ENCODE data around the gene EVA1A. TPM values are rescaled to one million over a fixed set of nuclear protein-coding genes. Genes with fewer than 3 reads are reported as not detected.
"Not testable (repeated sequence)": the region's sequence is repeated elsewhere in the genome, so short reads cannot be mapped to it uniquely, and the experiment has no call there.

EVA1A gene
- total and polyA plus RNA-seq, 2 experiments from 2014 or later: 126 to 145 TPM

DNA sequence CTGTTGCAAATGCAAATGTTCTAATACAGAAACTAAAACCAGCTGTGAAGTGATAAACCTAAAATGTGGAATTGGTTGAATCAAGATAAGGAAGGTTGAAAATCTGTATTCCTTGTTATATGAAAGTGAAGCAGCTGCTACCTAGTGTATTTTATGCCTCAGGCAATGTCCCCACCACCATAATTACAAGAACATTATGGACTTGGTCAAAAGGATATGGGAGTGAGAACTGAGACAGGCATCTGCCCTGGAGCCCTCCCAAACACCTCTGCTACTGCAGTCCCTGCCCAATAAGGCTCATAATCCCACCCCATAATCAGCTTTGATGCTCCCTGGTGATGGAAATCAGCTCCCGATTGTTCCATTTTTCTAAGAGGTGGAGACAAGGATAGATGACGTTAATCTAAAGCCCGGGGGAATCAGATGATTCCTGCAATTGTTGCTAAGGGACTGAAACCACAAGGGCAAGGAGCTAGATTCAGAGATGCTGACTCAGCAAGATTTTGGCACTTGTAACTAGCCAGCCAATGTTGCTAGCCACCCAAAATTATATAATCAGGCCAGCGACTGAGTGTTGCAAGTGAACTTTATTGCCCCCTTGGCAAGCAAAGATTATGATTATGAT, 69.5 kb downstream of the EVA1A start:
- TF ChIP-seq EZH2 (IDR thresholded peaks at IDR 0.05; ENCODE audit: insufficient read depth, poor library complexity, severe bottlenecking) (no peak), EZH2phosphoT487 (IDR thresholded peaks at IDR 0.05; ENCODE audit: insufficient read depth, low read depth) (no peak)
- WGBS, 2 experiments (ENCODE audit: low coverage in 1 of 2, low lambda C conversion rate in 2 of 2, missing lambda C conversion rate in 2 of 2): 50 to 65% methylated on average over 4 of the region's 4 CpGs
- H3F3A ChIP-seq (ENCODE audit: insufficient read depth): peaks cover 18% of the 10 kb centered on the region; the same call in 1 of the 2 replicates
- no peak overlapping the region for H2AFZ ChIP-seq
- no peak overlapping the region for H3K4me3 ChIP-seq
- no peaks in the 10 kb centered on the region for H3K9me3 ChIP-seq (ENCODE audit: low read depth)
- peak; percentile 74 for DNase-seq
- no peaks in the 10 kb centered on the region; the same call in 1 of the 2 replicates for H4K20me1 ChIP-seq (ENCODE audit: insufficient read depth)
- 0 out of 2 replicates have a peak overlapping the region, but pooled peaks have one; percentile 10 for H3K27ac ChIP-seq
- H3K9ac ChIP-seq: no peak overlapping the region
- in situ Hi-C loops (cut with MboI): no loop called here
- H3K79me2 ChIP-seq (ENCODE audit: insufficient read depth): peaks cover 66% of the 10 kb centered on the region
- H3K4me1 ChIP-seq (ENCODE audit: insufficient read depth): peaks cover 5% of the 10 kb centered on the region; the same call in 1 of the 2 replicates
- H3K4me2 ChIP-seq (ENCODE audit: unreplicated experiment): no peak overlapping the region
- H3K27me3 ChIP-seq (replicated peaks; ENCODE audit: insufficient read depth): no peaks in the 10 kb centered on the region
- no peaks in the 10 kb centered on the region for H3K9me2 ChIP-seq (ENCODE audit: insufficient read depth)
- peaks cover 60% of the 10 kb centered on the region for H3K36me3 ChIP-seq (ENCODE audit: low read depth)

DNA sequence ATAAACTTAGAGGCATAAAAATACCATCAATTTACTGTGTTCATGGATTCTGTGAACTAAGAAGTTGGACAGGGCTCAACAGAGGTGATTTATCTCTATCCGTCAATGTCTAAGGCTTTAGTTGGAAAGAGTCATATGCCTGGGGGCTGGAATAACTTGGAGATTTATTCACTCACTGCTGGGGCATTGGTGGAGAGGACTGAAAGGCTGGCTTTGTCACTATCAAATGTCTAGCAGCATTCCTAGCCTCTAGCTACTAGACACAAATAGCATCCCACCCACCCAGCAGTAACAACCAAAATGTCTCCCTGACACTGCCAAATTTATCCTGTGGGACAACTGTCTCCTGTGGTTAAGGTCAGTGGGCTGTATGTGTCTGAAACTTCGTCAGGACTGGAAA, 71.0 kb downstream of the EVA1A start:
- Histone ChIP-seq H3K27ac (no peak overlapping the region), H3K79me2 (ENCODE audit: insufficient read depth) (peaks cover 51% of the 10 kb centered on the region), H3K4me3 (no peak overlapping the region), H3K27me3 (replicated peaks; ENCODE audit: insufficient read depth) (no peaks in the 10 kb centered on the region), H3K4me1 (ENCODE audit: insufficient read depth) (peaks cover 5% of the 10 kb centered on the region; the same call in 1 of the 2 replicates), H3K36me3 (ENCODE audit: low read depth) (peaks cover 48% of the 10 kb centered on the region), H3F3A (ENCODE audit: insufficient read depth) (peaks cover 17% of the 10 kb centered on the region; the same call in 1 of the 2 replicates), H4K20me1 (ENCODE audit: insufficient read depth) (no peaks in the 10 kb centered on the region; the same call in 1 of the 2 replicates), H3K4me2 (ENCODE audit: unreplicated experiment) (no peak overlapping the region), H3K9me3 (ENCODE audit: low read depth) (no peaks in the 10 kb centered on the region), H3K9ac (no peak overlapping the region), H2AFZ (no peak overlapping the region), H3K9me2 (ENCODE audit: insufficient read depth) (no peaks in the 10 kb centered on the region)
- TF ChIP-seq EZH2phosphoT487 (IDR thresholded peaks at IDR 0.05; ENCODE audit: insufficient read depth, low read depth): no peak
- TF ChIP-seq EZH2 (IDR thresholded peaks at IDR 0.05; ENCODE audit: insufficient read depth, poor library complexity, severe bottlenecking): no peak
- DNase-seq: no peak
- in situ Hi-C loops (cut with MboI): no loop called here
- 98 to 100% methylated on average over 2 of the region's 2 CpGs for WGBS, 2 experiments (ENCODE audit: low coverage in 1 of 2, low lambda C conversion rate in 2 of 2, missing lambda C conversion rate in 2 of 2)

DNA sequence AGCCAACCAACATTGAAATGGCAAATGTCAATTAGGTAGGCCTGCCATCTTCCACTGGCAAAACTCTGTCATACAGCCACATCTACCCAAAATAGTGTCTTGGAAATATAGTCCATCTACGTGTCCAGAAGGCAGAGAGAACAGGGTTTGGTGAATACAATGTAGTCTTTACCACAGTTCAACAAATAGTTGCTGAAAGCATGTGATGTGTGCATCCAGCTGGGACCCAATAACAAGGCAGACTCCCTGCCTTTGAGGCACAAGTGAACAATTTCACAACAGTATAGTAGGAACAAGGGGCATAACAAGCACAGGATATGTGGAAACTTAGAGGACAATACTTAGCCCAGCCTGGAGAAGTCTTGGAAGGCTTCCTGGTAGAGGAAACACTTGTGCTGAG, 72.6 kb downstream of the EVA1A start:
- Histone ChIP-seq H3K36me3 (ENCODE audit: low read depth) (peaks cover 33% of the 10 kb centered on the region), H3K9me2 (ENCODE audit: insufficient read depth) (no peaks in the 10 kb centered on the region), H3F3A (ENCODE audit: insufficient read depth) (peaks cover 17% of the 10 kb centered on the region; the same call in 1 of the 2 replicates), H3K9me3 (ENCODE audit: low read depth) (no peaks in the 10 kb centered on the region), H3K27me3 (replicated peaks; ENCODE audit: insufficient read depth) (no peaks in the 10 kb centered on the region), H3K27ac (no peak overlapping the region), H3K4me1 (ENCODE audit: insufficient read depth) (peaks cover 5% of the 10 kb centered on the region; the same call in 1 of the 2 replicates), H2AFZ (no peak overlapping the region), H3K4me3 (no peak overlapping the region), H3K9ac (no peak overlapping the region), H3K79me2 (ENCODE audit: insufficient read depth) (peaks cover 35% of the 10 kb centered on the region), H3K4me2 (ENCODE audit: unreplicated experiment) (no peak overlapping the region), H4K20me1 (ENCODE audit: insufficient read depth) (no peaks in the 10 kb centered on the region)
- no peak for DNase-seq
- in situ Hi-C loops (cut with MboI): no loop called here
- WGBS, 2 experiments (ENCODE audit: low coverage in 1 of 2, low lambda C conversion rate in 2 of 2, missing lambda C conversion rate in 2 of 2): 97 to 100% methylated on average over 1 of the region's 1 CpG
- TF ChIP-seq EZH2 (IDR thresholded peaks at IDR 0.05; ENCODE audit: insufficient read depth, poor library complexity, severe bottlenecking) (no peak), EZH2phosphoT487 (IDR thresholded peaks at IDR 0.05; ENCODE audit: insufficient read depth, low read depth) (no peak)

DNA sequence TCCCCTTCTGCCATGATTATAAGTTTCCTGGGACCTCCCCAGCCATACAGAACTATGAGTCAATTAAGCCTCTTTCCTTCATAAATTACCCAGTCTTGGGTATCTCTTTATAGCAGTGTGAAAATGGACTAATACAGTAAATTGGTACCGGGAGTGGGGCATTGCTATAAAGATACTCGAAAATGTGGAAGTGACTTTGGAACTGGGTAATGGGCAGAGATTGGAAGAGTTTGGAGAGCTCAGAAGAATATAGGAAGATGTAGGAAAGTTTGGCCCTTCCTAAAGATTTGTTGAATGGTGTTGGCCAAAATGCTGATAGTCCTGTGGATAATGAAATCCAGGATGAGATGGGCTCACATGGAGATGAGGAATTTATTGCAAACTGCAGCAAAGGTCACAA, 74.0 kb downstream of the EVA1A start:
- H3K9me3 ChIP-seq (ENCODE audit: low read depth); H3K27me3 ChIP-seq (replicated peaks; ENCODE audit: insufficient read depth); H3K4me2 ChIP-seq (ENCODE audit: unreplicated experiment); in situ Hi-C loops (cut with MboI); H3K4me1 ChIP-seq (ENCODE audit: insufficient read depth); H3K4me3 ChIP-seq; H3K9me2 ChIP-seq (ENCODE audit: insufficient read depth); H3K27ac ChIP-seq; H2AFZ ChIP-seq; DNase-seq; H3K9ac ChIP-seq; H4K20me1 ChIP-seq (ENCODE audit: insufficient read depth): not testable (repeated sequence)
- Histone ChIP-seq H3K36me3 (ENCODE audit: low read depth) (peaks cover 19% of the 10 kb centered on the region), H3F3A (ENCODE audit: insufficient read depth) (peaks cover 17% of the 10 kb centered on the region; the same call in 1 of the 2 replicates), H3K79me2 (ENCODE audit: insufficient read depth) (peaks cover 21% of the 10 kb centered on the region)
- 98 to 100% methylated on average over 2 of the region's 2 CpGs for WGBS, 2 experiments (ENCODE audit: low coverage in 1 of 2, low lambda C conversion rate in 2 of 2, missing lambda C conversion rate in 2 of 2)

Data from GM23248 (cell line).